ENCODE measurements around the gene CELSR1. TPM values are rescaled to one million over a fixed set of nuclear protein-coding genes. Genes with fewer than 3 reads are reported as not detected.

Gene CELSR1
- total and polyA plus RNA-seq, 7 donors: 0.09 to 0.39 (median 0.18) TPM

DNA sequence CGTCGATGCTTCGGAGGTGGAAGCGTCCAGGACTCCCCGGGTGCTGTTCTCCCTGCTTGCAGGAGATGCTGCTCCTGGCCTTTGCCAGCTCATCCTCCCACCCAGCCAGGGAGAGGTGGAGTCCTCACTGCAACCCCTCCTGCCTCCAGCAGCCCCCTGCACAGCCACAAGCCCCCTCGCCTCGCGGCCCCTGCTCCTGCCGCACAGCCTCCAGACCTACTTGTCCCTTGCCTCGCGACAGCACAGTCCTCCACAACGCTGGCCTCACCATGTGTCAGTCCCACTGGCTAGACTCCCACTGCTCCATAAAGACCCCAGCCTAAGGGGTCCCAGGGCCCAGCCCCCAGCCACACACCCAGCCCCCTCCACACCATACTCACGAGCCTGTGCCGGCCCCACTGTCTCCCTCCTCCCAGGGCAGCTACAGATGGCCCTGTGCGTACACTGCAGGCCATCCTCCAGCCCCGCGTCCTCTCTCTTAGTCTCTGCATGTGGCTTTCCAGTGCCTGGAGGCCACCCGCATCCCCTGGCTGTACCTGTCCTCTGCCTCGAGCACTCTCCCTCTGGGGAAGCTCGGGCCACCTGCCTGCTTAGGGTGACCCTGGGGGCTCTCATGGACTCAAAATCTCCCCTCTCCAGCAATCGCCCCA lies 91.5 kb downstream of the CELSR1 start:
- Histone ChIP-seq H3K27ac (no peak overlapping the region), H3K27me3 (ENCODE audit: insufficient read depth in 3 of 3, low read length in 2 of 3) (peaks cover 0 to 24% (median 10%) of the 10 kb centered on the region in 3 donors), H3K9me3 (no peaks in the 10 kb centered on the region), H3K36me3 (ENCODE audit: insufficient read depth in 1 of 2, low read depth in 1 of 2) (no peaks in the 10 kb centered on the region), H3K4me3 (no peak overlapping the region), H3K4me1 (no peaks in the 10 kb centered on the region)
- DNase-seq: no peak
- 78 to 84% (median 81%) methylated on average over 21 of the region's 21 CpGs for WGBS, 3 donors
- intact Hi-C loops (cut with DNase I): no loop called here
- no peak for ATAC-seq
- TF ChIP-seq, protein P1, sequence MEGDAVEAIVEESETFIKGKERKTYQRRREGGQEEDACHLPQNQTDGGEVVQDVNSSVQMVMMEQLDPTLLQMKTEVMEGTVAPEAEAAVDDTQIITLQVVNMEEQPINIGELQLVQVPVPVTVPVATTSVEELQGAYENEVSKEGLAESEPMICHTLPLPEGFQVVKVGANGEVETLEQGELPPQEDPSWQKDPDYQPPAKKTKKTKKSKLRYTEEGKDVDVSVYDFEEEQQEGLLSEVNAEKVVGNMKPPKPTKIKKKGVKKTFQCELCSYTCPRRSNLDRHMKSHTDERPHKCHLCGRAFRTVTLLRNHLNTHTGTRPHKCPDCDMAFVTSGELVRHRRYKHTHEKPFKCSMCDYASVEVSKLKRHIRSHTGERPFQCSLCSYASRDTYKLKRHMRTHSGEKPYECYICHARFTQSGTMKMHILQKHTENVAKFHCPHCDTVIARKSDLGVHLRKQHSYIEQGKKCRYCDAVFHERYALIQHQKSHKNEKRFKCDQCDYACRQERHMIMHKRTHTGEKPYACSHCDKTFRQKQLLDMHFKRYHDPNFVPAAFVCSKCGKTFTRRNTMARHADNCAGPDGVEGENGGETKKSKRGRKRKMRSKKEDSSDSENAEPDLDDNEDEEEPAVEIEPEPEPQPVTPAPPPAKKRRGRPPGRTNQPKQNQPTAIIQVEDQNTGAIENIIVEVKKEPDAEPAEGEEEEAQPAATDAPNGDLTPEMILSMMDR (IDR thresholded peaks at IDR 0.05): no peak

GRCh38 chr22:46444390-46444854 lies 93.0 kb downstream of the CELSR1 start:
- H3K27ac ChIP-seq: no peak overlapping the region
- H3K4me1 ChIP-seq: no peaks in the 10 kb centered on the region
- H3K9me3 ChIP-seq: no peaks in the 10 kb centered on the region
- DNase-seq: no peak
- H3K4me3 ChIP-seq: no peak overlapping the region
- 49 to 60% (median 51%) methylated on average over 10 of the region's 10 CpGs for WGBS, 3 donors
- H3K27me3 ChIP-seq (ENCODE audit: insufficient read depth in 3 of 3, low read length in 2 of 3): peaks cover 0 to 15% (median 6%) of the 10 kb centered on the region in 3 donors
- no peak for ATAC-seq
- no peaks in the 10 kb centered on the region for H3K36me3 ChIP-seq (ENCODE audit: insufficient read depth in 1 of 2, low read depth in 1 of 2)
- TF ChIP-seq, protein P1 (IDR thresholded peaks at IDR 0.05): no peak
- intact Hi-C loops (cut with DNase I): no loop called here

DNA sequence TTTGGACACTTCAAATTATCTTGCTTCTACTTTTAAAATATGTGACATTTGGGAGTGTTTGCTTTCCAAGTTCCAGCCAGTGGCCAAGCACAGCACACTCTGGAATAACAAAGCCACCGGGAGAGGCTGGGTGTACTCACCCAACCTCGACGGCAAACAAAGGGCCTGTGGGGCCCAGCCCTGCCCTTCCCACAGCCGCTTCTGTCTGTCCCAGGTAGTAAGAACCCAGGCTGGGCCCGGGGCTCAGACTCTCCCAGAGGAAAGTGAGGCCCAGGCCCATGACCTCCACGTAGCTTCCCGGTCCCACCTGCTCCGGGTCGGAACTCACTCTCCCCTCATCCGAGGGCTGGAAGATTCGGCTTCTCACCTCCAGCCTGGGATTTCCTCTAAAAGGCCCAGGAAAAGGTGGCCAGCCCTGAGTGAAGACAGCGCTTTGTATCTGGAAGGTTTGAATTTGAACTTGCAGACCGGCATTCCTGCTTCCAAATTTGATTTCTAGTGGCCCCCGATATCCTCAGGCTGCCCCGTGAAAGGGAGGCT lies 93.5 kb downstream of the CELSR1 start:
- Histone ChIP-seq H3K27me3 (ENCODE audit: insufficient read depth in 3 of 3, low read length in 2 of 3) (peaks cover 0 to 18% (median 7%) of the 10 kb centered on the region in 3 donors), H3K36me3 (ENCODE audit: insufficient read depth in 1 of 2, low read depth in 1 of 2) (no peaks in the 10 kb centered on the region), H3K27ac (no peak overlapping the region), H3K9me3 (no peaks in the 10 kb centered on the region), H3K4me3 (no peak overlapping the region), H3K4me1 (no peaks in the 10 kb centered on the region)
- no peak for ATAC-seq
- no peak for DNase-seq
- 66 to 73% (median 69%) methylated on average over 15 of the region's 15 CpGs for WGBS, 3 donors
- intact Hi-C loops (cut with DNase I): no loop called here
- TF ChIP-seq, protein P1 (IDR thresholded peaks at IDR 0.05): no peak

- no peak for ATAC-seq
- WGBS, 3 donors: 81 to 87% (median 85%) methylated on average over 12 to 14 of the region's 14 CpGs
- TF ChIP-seq, protein P1 (IDR thresholded peaks at IDR 0.05): no peak
- DNase-seq: no peak
- Histone ChIP-seq H3K9me3 (no peaks in the 10 kb centered on the region), H3K4me3 (no peak overlapping the region), H3K27me3 (ENCODE audit: insufficient read depth in 3 of 3, low read length in 2 of 3) (peaks cover 0 to 18% (median 8%) of the 10 kb centered on the region in 3 donors), H3K36me3 (ENCODE audit: insufficient read depth in 1 of 2, low read depth in 1 of 2) (no peaks in the 10 kb centered on the region), H3K27ac (no peak overlapping the region), H3K4me1 (no peaks in the 10 kb centered on the region)
- intact Hi-C loops (cut with DNase I): no loop called here
Observed at GRCh38 chr22:46442217-46442853, 95.1 kb downstream of the CELSR1 start.
